Hepatocyte (in vitro differentiated cells): ENCODE measurements around the gene NPC1. TPM values are rescaled to one million over a fixed set of nuclear protein-coding genes. Genes with fewer than 3 reads are reported as not detected.
A peak's percentile ranks its signal among the peaks of the same experiment; 100 is the strongest.

Source experiments
- DNase-seq: peaks from one replicate; pipeline ENCODE4 v3.0.0-alpha.2; 2016; ENCODE audit warnings: low spot score
- H2AFZ ChIP-seq: fragments of 200-600 bp; sonication (generic); 2 replicates; pipeline ENCODE4 v1.6.0; 2016; ENCODE audit warnings: antibody characterized with exemption, mild to moderate bottlenecking
- H3K27ac ChIP-seq: fragments of 200-600 bp; sonication (generic); 2 replicates; pipeline ENCODE4 v1.5.1; 2016; ENCODE audit warnings: mild to moderate bottlenecking
- H3K27me3 ChIP-seq: fragments of 200-600 bp; sonication (generic); 2 replicates; pipeline ENCODE4 v1.6.1; 2016
- H3K36me3 ChIP-seq: fragments of 200-600 bp; sonication (generic); replicated peaks from 2 replicates; pipeline ENCODE4 v1.5.1; 2016; ENCODE audit warnings: low read depth; ENCODE audit not compliant: insufficient read depth
- H3K4me1 ChIP-seq: fragments of 200-600 bp; sonication (generic); 2 replicates; pipeline ENCODE4 v1.5.1; 2016; ENCODE audit warnings: mild to moderate bottlenecking, moderate library complexity; ENCODE audit not compliant: insufficient read depth
- H3K4me2 ChIP-seq: fragments of 200-600 bp; sonication (generic); 2 replicates; pipeline ENCODE4 v1.6.0; 2016
- H3K4me3 ChIP-seq: fragments of 200-600 bp; sonication (generic); 2 replicates; pipeline ENCODE4 v1.5.1; 2016; ENCODE audit warnings: mild to moderate bottlenecking
- H3K79me2 ChIP-seq: fragments of 200-600 bp; sonication (generic); 2 replicates; pipeline ENCODE4 v1.6.0; 2017; ENCODE audit warnings: mild to moderate bottlenecking
- H3K9me2 ChIP-seq: fragments of 200-600 bp; sonication (generic); replicated peaks from 2 replicates; pipeline ENCODE4 v1.6.0; 2017; ENCODE audit warnings: mild to moderate bottlenecking; ENCODE audit not compliant: insufficient read depth
- H3K9me3 ChIP-seq: fragments of 200-600 bp; sonication (generic); 2 replicates; pipeline ENCODE4 v1.5.1; 2016; ENCODE audit warnings: low read depth, mild to moderate bottlenecking
- H4K20me1 ChIP-seq: fragments of 200-600 bp; sonication (generic); 2 replicates; pipeline ENCODE4 v1.6.0; 2016; ENCODE audit warnings: mild to moderate bottlenecking; ENCODE audit not compliant: insufficient read depth, poor library complexity, severe bottlenecking
- EZH2 ChIP-seq: fragments of 200-600 bp; sonication (generic); IDR thresholded peaks from 2 replicates; pipeline ENCODE4 v1.6.1; 2016; ENCODE audit warnings: antibody characterized with exemption, mild to moderate bottlenecking, borderline replicate concordance
- EZH2phosphoT487 ChIP-seq: fragments of 200-600 bp; sonication (generic); IDR thresholded peaks from one replicate; pipeline ENCODE4 v1.6.1; 2018; ENCODE audit warnings: antibody characterized with exemption, mild to moderate bottlenecking, low read depth, moderate library complexity; ENCODE audit not compliant: unreplicated experiment, severe bottlenecking
- WGBS: methylation state at CpG from one replicate; pipeline ENCODE4 v1.1.6; 2016; ENCODE audit warnings: low lambda C conversion rate; ENCODE audit errors: missing lambda C conversion rate; 5-methylcytosine and 5-hydroxymethylcytosine counted together
- polyA plus RNA-seq: library from polyadenylated mRNA; unstranded; fragments of >200 nt; fragmentation: Nextera tagmentation; extraction: Ambion mirVana; gene quantifications from 2 replicates; pipeline ENCODE4 v1.2.1, GENCODE V29; 2016
- total RNA-seq: library from RNA; depleted of rRNA; stranded (reverse); fragments of >200 nt; gene quantifications from 2 replicates; pipeline ENCODE4 v1.2.3, GENCODE V29; 2014
- TF ChIP-seq, protein P1 (sequence below): fragments of 200-600 bp; sonication (generic); IDR thresholded peaks from 2 replicates; pipeline ENCODE4 v1.5.1; 2016; ENCODE audit warnings: antibody characterized with exemption, mild to moderate bottlenecking; ENCODE audit not compliant: poor library complexity

NPC1 gene
- total and polyA plus RNA-seq, 2 experiments from 2014 or later: 54.0 to 77.2 TPM

DNA sequence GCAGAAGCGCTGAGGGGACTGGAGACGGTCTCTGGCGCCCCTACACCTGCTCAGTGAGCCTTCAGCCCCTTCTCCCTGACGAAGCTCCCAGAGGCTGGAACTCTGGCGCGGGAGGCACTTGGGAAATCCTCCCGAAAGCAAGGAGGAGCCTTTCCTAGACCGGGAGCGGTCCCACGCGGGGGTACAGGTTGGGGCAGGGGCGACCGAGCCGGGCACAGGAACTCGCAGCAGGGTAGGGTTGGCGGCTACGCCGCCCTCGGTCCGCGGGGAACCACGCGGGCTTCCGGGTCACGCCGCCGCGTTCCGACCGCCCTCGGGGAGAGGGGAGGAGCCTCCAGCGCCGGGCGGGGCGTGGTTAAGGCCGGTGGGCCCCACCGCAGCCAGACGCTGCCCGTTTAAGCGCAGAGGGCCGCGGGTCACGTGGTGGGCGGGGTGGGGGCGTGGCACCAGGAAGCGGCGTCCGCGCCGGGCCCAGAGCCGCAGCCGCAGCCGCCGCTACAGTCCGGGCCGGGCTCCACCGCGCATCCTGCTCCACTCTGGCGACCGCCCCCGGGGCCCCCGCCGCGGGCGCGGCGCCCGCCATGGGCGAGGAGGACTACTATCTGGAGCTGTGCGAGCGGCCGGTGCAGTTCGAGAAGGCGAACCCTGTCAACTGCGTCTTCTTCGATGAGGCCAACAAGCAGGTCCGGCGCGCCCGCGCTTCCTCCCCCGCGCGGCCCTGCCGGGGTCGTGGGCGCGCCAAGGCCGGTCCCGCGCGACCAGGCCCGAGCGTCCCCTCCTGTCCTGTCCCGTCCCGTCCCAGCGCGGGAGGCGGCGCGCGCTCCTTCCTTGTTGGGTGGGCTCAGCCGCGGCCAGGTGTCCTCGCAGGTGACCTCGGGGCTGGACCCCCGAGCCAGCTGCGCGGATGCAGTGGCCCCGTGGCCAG is 83.0 kb downstream of the NPC1 start, which contains the start of gene RMC1:
RMC1 (plus strand) TSS at position 474 of the 925 bp plus-strand sequence; CDS start at position 582, 108 bp downstream.
- peaks cover 9% of the 10 kb centered on the region for H3K4me1 ChIP-seq
- H4K20me1 ChIP-seq: no peaks in the 10 kb centered on the region
- H2AFZ ChIP-seq: peak within 1 kb of the TSS; percentile 81
- no peaks in the 10 kb centered on the region for H3K36me3 ChIP-seq
- peaks cover 38% of the 10 kb centered on the region for H3K79me2 ChIP-seq
- H3K9me3 ChIP-seq: no peaks in the 10 kb centered on the region
- no peaks in the 10 kb centered on the region for H3K27me3 ChIP-seq
- 2% methylated on average over 57 of the region's 110 CpGs for WGBS
- DNase-seq: peak; percentile 99
- H3K27ac ChIP-seq: peak within 1 kb of the TSS; percentile 94
- peak within 1 kb of the TSS; percentile 94 for H3K4me3 ChIP-seq
- H3K9me2 ChIP-seq: no peaks in the 10 kb centered on the region
- peak within 1 kb of the TSS; percentile 98 for H3K4me2 ChIP-seq
- TF ChIP-seq, protein P1, sequence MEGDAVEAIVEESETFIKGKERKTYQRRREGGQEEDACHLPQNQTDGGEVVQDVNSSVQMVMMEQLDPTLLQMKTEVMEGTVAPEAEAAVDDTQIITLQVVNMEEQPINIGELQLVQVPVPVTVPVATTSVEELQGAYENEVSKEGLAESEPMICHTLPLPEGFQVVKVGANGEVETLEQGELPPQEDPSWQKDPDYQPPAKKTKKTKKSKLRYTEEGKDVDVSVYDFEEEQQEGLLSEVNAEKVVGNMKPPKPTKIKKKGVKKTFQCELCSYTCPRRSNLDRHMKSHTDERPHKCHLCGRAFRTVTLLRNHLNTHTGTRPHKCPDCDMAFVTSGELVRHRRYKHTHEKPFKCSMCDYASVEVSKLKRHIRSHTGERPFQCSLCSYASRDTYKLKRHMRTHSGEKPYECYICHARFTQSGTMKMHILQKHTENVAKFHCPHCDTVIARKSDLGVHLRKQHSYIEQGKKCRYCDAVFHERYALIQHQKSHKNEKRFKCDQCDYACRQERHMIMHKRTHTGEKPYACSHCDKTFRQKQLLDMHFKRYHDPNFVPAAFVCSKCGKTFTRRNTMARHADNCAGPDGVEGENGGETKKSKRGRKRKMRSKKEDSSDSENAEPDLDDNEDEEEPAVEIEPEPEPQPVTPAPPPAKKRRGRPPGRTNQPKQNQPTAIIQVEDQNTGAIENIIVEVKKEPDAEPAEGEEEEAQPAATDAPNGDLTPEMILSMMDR: peak; percentile 38
- TF ChIP-seq EZH2: no peak

DNA sequence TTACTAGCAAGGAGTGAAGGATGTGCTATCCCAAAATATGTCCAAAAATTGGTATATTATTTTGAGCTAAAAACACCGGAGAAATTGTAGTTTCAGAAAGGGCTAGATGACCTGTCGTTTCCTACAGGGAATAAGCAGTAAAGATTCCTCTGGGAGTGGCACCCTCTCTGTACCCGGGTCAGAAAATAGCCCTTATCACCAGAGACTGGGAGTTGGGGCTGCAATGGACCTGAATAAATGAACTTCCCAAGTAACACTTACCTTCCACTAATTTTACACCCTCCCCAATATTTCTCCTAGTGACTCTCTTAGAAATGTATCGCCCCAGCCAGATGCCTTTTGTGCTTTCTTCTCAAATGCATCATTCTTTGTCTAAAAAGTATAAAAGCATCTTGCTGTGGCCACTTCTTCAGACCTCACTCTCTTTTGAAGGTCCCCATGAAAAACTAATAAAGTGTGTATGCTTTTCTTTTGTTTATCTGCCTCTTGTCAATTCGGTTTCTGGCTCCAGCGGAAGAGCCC is 83.7 kb downstream of the NPC1 start:
- TF ChIP-seq EZH2phosphoT487 (no peak), EZH2 (no peak)
- TF ChIP-seq, protein P1: no peak
- Histone ChIP-seq H3K9me2 (no peaks in the 10 kb centered on the region), H3K36me3 (no peaks in the 10 kb centered on the region), H3K9me3 (no peaks in the 10 kb centered on the region), H2AFZ (peak overlapping the region; percentile 54), H3K27me3 (no peaks in the 10 kb centered on the region), H4K20me1 (no peaks in the 10 kb centered on the region), H3K79me2 (peaks cover 36% of the 10 kb centered on the region), H3K4me1 (peaks cover 9% of the 10 kb centered on the region), H3K4me2 (peak overlapping the region; percentile 80), H3K4me3 (peak overlapping the region; percentile 51), H3K27ac (peak overlapping the region; percentile 94)
- DNase-seq: no peak
- 21% methylated on average over 6 of the region's 6 CpGs for WGBS

DNA sequence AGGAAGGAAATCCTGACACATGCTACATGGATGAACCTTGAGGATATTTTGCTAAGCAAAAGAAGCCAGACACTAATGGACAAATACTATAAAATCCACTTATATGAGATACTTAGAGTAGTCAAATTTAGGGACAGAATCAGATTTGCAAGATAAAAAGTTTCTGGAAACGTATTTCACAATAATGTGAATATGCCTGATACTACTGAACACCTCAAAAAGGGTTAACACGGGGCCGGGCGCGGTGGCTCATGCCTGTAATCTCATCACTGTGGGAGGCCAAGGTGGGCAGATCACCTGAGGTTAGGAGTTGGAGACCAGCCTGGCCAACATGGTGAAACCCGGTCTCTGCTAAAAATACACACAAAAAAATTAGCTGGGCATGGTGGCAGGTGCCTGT is 84.7 kb downstream of the NPC1 start:
- 76% methylated on average over 6 of the region's 6 CpGs for WGBS
- H4K20me1 ChIP-seq: no peaks in the 10 kb centered on the region

DNA sequence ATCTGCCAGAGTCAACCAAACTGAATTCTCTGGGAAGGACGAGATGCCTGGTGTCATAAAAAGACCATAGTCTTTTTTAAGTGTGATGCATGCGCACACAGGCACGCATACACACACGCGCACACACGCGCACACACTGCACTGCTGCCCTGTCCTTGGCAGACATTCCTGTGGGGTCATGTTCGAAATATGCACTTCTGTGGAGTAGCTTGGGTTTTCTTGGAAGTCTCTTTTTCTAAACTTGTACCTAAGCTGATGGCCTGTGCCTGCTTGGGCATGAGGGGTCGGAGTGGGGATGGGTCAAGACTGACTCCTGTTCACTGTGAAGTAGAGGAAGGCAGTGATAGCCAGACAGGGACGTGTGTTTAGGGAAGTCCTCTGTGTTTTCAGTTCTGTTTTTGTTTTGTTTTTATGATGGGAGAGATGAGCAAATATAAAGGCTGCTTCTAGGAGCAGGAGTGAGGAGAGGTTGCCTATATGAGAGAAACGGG is 87.0 kb downstream of the NPC1 start:
- H3K4me1 ChIP-seq: peaks cover 4% of the 10 kb centered on the region
- H3K27ac ChIP-seq: no peak overlapping the region
- H4K20me1 ChIP-seq: no peaks in the 10 kb centered on the region
- no peak overlapping the region for H3K4me3 ChIP-seq
- no peak overlapping the region for H2AFZ ChIP-seq
- no peak for TF ChIP-seq EZH2phosphoT487
- TF ChIP-seq, protein P1: no peak
- TF ChIP-seq EZH2: no peak
- WGBS: 74% methylated on average over 11 of the region's 11 CpGs
- H3K4me2 ChIP-seq: no peak overlapping the region
- H3K9me3 ChIP-seq: no peaks in the 10 kb centered on the region
- no peaks in the 10 kb centered on the region for H3K9me2 ChIP-seq
- DNase-seq: no peak
- H3K79me2 ChIP-seq: peaks cover 9% of the 10 kb centered on the region
- H3K36me3 ChIP-seq: no peaks in the 10 kb centered on the region
- no peaks in the 10 kb centered on the region for H3K27me3 ChIP-seq

More for the DNA sequence above, 84.7 kb downstream of the NPC1 start:
- Histone ChIP-seq H3K4me2 (no peak overlapping the region), H2AFZ (no peak overlapping the region), H3K9me2 (no peaks in the 10 kb centered on the region), H3K36me3 (no peaks in the 10 kb centered on the region), H3K79me2 (peaks cover 27% of the 10 kb centered on the region), H3K4me1 (peaks cover 9% of the 10 kb centered on the region), H3K9me3 (no peaks in the 10 kb centered on the region), H3K27ac (no peak overlapping the region), H3K27me3 (no peaks in the 10 kb centered on the region), H3K4me3 (no peak overlapping the region)
- no peak for TF ChIP-seq EZH2
- no peak for DNase-seq
